ENCODE results near the gene IQSEC3. TPM values are rescaled to one million over a fixed set of nuclear protein-coding genes. Genes with fewer than 3 reads are reported as not detected.

Gene IQSEC3
- total and polyA plus RNA-seq, 2 of the 13 experiments (the other 11 are each of a cell fraction or from before 2014, with no cell fraction given) = not detected

Other genes with a start within 250 kb of the IQSEC3 start
- gene SLC6A12, start 147.4 kb downstream of the IQSEC3 start, total RNA-seq (2016; rRNA removed; fragmentation: Illumina TruSeq; extraction: Trizol) = 9.5 and 18.8 TPM in 2 replicates
- 3.7 and 6.0 TPM in 2 replicates for gene SLC6A12, start 147.4 kb downstream of the IQSEC3 start, polyA plus RNA-seq (2011; rRNA removed)
- gene SLC6A13, start 196.1 kb downstream of the IQSEC3 start, total RNA-seq (2016; rRNA removed; fragmentation: Illumina TruSeq; extraction: Trizol) = 0.15 and 0.52 TPM in 2 replicates
- 0.05 and 0.60 TPM in 2 replicates for gene SLC6A13, start 196.1 kb downstream of the IQSEC3 start, polyA plus RNA-seq (2011; rRNA removed)